H9 (cell line): ENCODE results near the gene RBM19. TPM values are rescaled to one million over a fixed set of nuclear protein-coding genes. Genes with fewer than 3 reads are reported as not detected.

Source experiments
- DNase-seq: peaks from one replicate; pipeline ENCODE4 v3.0.0-alpha.2; 2017
- H2AFZ ChIP-seq: one replicate; pipeline ENCODE4 v1.6.1; 2013; ENCODE audit warnings: mild to moderate bottlenecking, low read length, control low read depth, moderate library complexity
- H2AK5ac ChIP-seq: 2 replicates; pipeline ENCODE4 v1.6.1; 2013; ENCODE audit warnings: low read length, control low read depth, mixed read lengths; ENCODE audit not compliant: insufficient read length
- H2BK120ac ChIP-seq: one replicate; pipeline ENCODE4 v1.6.1; 2013; ENCODE audit warnings: low read depth, mild to moderate bottlenecking, low read length, control low read depth, inconsistent platforms; ENCODE audit not compliant: poor library complexity, severe bottlenecking
- H2BK12ac ChIP-seq: 2 replicates; pipeline ENCODE4 v1.6.1; 2013; ENCODE audit warnings: low read length, control low read depth, mixed read lengths, low read depth; ENCODE audit not compliant: insufficient read length
- H2BK15ac ChIP-seq: 2 replicates; pipeline ENCODE4 v1.6.1; 2013; ENCODE audit warnings: low read depth, low read length, control low read depth
- H2BK20ac ChIP-seq: one replicate; pipeline ENCODE4 v1.6.1; 2013; ENCODE audit warnings: low read depth, mild to moderate bottlenecking, low read length, control low read depth, inconsistent platforms; ENCODE audit not compliant: poor library complexity, severe bottlenecking
- H2BK5ac ChIP-seq: 2 replicates; pipeline ENCODE4 v1.6.1; 2013; ENCODE audit warnings: low read length, control low read depth, mixed read lengths; ENCODE audit not compliant: insufficient read length
- H3K14ac ChIP-seq: 2 replicates; pipeline ENCODE4 v1.6.1; 2013; ENCODE audit warnings: low read length, control low read depth; ENCODE audit not compliant: insufficient read depth
- H3K18ac ChIP-seq: 2 replicates; pipeline ENCODE4 v1.6.1; 2013; ENCODE audit warnings: low read depth, mild to moderate bottlenecking, mixed read lengths, low read length, control low read depth; ENCODE audit not compliant: insufficient read length
- H3K23ac ChIP-seq: 2 replicates; pipeline ENCODE4 v1.6.1; 2013; ENCODE audit warnings: low read length, control low read depth, mixed read lengths, low read depth; ENCODE audit not compliant: insufficient read length
- H3K23me2 ChIP-seq: 2 replicates; pipeline ENCODE4 v1.6.1; 2013; ENCODE audit warnings: low read depth, mild to moderate bottlenecking, mixed read lengths, low read length, control low read depth; ENCODE audit not compliant: insufficient read length, poor library complexity, severe bottlenecking
- H3K27ac ChIP-seq: 2 replicates; pipeline ENCODE4 v1.5.1; 2013; ENCODE audit warnings: low read length, control low read depth, mixed read lengths, low read depth; ENCODE audit not compliant: insufficient read length
- H3K27me3 ChIP-seq: 2 replicates; pipeline ENCODE4 v1.6.1; 2013; ENCODE audit warnings: low read length, control low read depth, inconsistent platforms; ENCODE audit not compliant: insufficient read depth
- H3K4ac ChIP-seq: 2 replicates; pipeline ENCODE4 v1.6.1; 2013; ENCODE audit warnings: low read depth, mild to moderate bottlenecking, control low read depth, inconsistent platforms, low read length, moderate library complexity
- H3K4me1 ChIP-seq: 2 replicates; pipeline ENCODE4 v1.6.1; 2013; ENCODE audit warnings: low read length, control low read depth, inconsistent platforms; ENCODE audit not compliant: insufficient read depth
- H3K4me2 ChIP-seq: 2 replicates; pipeline ENCODE4 v1.6.1; 2013; ENCODE audit warnings: low read length, control low read depth, mixed read lengths; ENCODE audit not compliant: insufficient read length, insufficient read depth
- H3K56ac ChIP-seq: 2 replicates; pipeline ENCODE4 v1.6.1; 2013; ENCODE audit warnings: low read depth, mild to moderate bottlenecking, mixed read lengths, low read length, control low read depth; ENCODE audit not compliant: insufficient read length
- H3K79me1 ChIP-seq: 2 replicates; pipeline ENCODE4 v1.6.1; 2013; ENCODE audit warnings: low read depth, mild to moderate bottlenecking, moderate library complexity, low read length, control low read depth, inconsistent platforms; ENCODE audit not compliant: insufficient read depth, poor library complexity, severe bottlenecking
- H3K79me2 ChIP-seq: 2 replicates; pipeline ENCODE4 v1.6.1; 2013; ENCODE audit warnings: low read length, control low read depth, inconsistent platforms; ENCODE audit not compliant: insufficient read depth
- H3K9ac ChIP-seq: 2 replicates; pipeline ENCODE4 v1.6.1; 2013; ENCODE audit warnings: low read length, control low read depth, mixed read lengths; ENCODE audit not compliant: insufficient read length; ENCODE audit errors: extremely low read depth
- H3K9me3 ChIP-seq: one replicate; pipeline ENCODE4 v1.6.1; 2013; ENCODE audit warnings: low read depth, low read length, inconsistent platforms; ENCODE audit not compliant: control insufficient read depth
- H3T11ph ChIP-seq: one replicate; pipeline ENCODE4 v1.6.1; 2013; ENCODE audit warnings: mild to moderate bottlenecking, low read length, control low read depth, inconsistent platforms
- H4K20me1 ChIP-seq: one replicate; pipeline ENCODE4 v1.6.1; 2013; ENCODE audit not compliant: control insufficient read depth, insufficient read length, insufficient read depth
- H4K5ac ChIP-seq: 2 replicates; pipeline ENCODE4 v1.6.1; 2013; ENCODE audit warnings: low read depth, mild to moderate bottlenecking, mixed read lengths, low read length, control low read depth; ENCODE audit not compliant: insufficient read length
- H4K8ac ChIP-seq: replicated peaks from 2 replicates; pipeline ENCODE4 v1.6.1; 2013; ENCODE audit warnings: low read length, control low read depth, mixed read lengths, low read depth; ENCODE audit not compliant: insufficient read length
- H4K91ac ChIP-seq: 2 replicates; pipeline ENCODE4 v1.6.1; 2013; ENCODE audit warnings: low read depth, mild to moderate bottlenecking, moderate library complexity, mixed read lengths, low read length, control low read depth; ENCODE audit not compliant: insufficient read length
- H3K27ac Mint-ChIP-seq, 3 experiments: 2 replicates in 2 of 3; 3 replicates in 1 of 3; pipeline ENCODE4 v1.8.0; 2020 to 2021; ENCODE audit warnings: mixed read lengths in 3 of 3, mild to moderate bottlenecking in 1 of 3, moderate library complexity in 1 of 3
- H3K27me3 Mint-ChIP-seq: 2 replicates; pipeline ENCODE4 v1.8.0; 2021; ENCODE audit warnings: low read depth, mild to moderate bottlenecking, moderate library complexity, mixed read lengths
- H3K36me3 Mint-ChIP-seq, 3 experiments: 2 replicates in 2 of 3; 3 replicates in 1 of 3; pipeline ENCODE4 v1.8.0; 2020 to 2021; ENCODE audit warnings: low read depth in 3 of 3, mixed read lengths in 3 of 3; ENCODE audit not compliant: insufficient read depth in 1 of 3
- H3K4me1 Mint-ChIP-seq, 2 experiments: 2 replicates each; pipeline ENCODE4 v1.8.0; 2020; ENCODE audit warnings: mixed read lengths in 2 of 2
- H3K4me3 Mint-ChIP-seq, 2 experiments: 2 replicates in 1 of 2; 3 replicates in 1 of 2; pipeline ENCODE4 v1.8.0; 2020 to 2021; ENCODE audit warnings: mild to moderate bottlenecking in 2 of 2, mixed read lengths in 2 of 2, moderate library complexity in 1 of 2
- H3K9me3 Mint-ChIP-seq, 2 experiments: 2 replicates in 1 of 2; 3 replicates in 1 of 2; pipeline ENCODE4 v1.8.0; 2020; ENCODE audit warnings: mild to moderate bottlenecking in 2 of 2, mixed read lengths in 2 of 2, moderate library complexity in 1 of 2
- WGBS: extraction: QIAGEN DNeasy Blood & Tissue Kit; methylation state at CpG from one replicate; pipeline ENCODE4 v1.1.7; 2013; ENCODE audit warnings: missing lambda C conversion rate, low lambda C conversion rate, mixed read lengths; ENCODE audit not compliant: insufficient read length; ENCODE audit errors: extremely low coverage; 5-methylcytosine and 5-hydroxymethylcytosine counted together
- total RNA-seq: library from RNA; stranded (reverse); gene quantifications from 2 replicates; pipeline ENCODE4 v1.2.1, GENCODE V29; 2021
- TF ChIP-seq, protein P1 (sequence below): fragments of 200-600 bp; sonication (generic); conservative IDR thresholded peaks from 3 replicates; pipeline ENCODE4 v1.8.0; 2021; ENCODE audit warnings: antibody characterized with exemption, mild to moderate bottlenecking

The RBM19 gene
- total RNA-seq, 1 experiment from 2014 or later: 32.2 TPM

DNA sequence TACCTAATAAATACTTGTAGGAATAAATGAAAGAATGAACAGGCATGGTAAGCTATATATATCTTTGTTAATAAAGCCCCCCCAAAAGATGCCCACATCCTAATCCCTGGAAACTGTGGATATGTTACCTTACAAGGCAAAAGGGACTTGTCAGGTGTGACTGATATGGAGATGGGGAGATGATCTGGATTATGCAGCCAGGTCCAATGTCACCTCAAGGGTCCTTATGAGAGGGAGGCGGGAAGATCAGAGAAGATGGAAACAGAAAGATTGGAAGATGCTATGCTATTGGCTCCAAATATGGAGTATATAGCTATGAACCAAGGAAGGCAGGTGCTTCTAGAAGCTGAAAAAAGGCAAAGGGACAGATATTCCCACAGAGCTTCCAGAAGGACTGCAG lies 3.4 kb downstream of the RBM19 start:
- no peak overlapping the region for H2AFZ ChIP-seq
- no peaks in the 10 kb centered on the region for H3K9me3 ChIP-seq
- TF ChIP-seq, protein P1, sequence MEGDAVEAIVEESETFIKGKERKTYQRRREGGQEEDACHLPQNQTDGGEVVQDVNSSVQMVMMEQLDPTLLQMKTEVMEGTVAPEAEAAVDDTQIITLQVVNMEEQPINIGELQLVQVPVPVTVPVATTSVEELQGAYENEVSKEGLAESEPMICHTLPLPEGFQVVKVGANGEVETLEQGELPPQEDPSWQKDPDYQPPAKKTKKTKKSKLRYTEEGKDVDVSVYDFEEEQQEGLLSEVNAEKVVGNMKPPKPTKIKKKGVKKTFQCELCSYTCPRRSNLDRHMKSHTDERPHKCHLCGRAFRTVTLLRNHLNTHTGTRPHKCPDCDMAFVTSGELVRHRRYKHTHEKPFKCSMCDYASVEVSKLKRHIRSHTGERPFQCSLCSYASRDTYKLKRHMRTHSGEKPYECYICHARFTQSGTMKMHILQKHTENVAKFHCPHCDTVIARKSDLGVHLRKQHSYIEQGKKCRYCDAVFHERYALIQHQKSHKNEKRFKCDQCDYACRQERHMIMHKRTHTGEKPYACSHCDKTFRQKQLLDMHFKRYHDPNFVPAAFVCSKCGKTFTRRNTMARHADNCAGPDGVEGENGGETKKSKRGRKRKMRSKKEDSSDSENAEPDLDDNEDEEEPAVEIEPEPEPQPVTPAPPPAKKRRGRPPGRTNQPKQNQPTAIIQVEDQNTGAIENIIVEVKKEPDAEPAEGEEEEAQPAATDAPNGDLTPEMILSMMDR: no peak
- Mint-ChIP-seq H3K27me3 (peaks cover 6% of the 10 kb centered on the region), H3K27ac (no peak overlapping the region), H3K4me3 (no peak overlapping the region), H3K9me3 (no peaks in the 10 kb centered on the region), H3K36me3 (peaks cover 24 to 50% (median 43%) of the 10 kb centered on the region in 3 experiments; a peak in 6 of 7 replicates), H3K4me1 (peaks cover 15 to 21% of the 10 kb centered on the region in 2 experiments)
- no peaks in the 10 kb centered on the region; the same call in 1 of the 2 replicates for H3K4me1 ChIP-seq
- H3K23ac ChIP-seq: no peak overlapping the region
- H3T11ph ChIP-seq: no peak overlapping the region
- no peak overlapping the region for H3K18ac ChIP-seq
- WGBS: no CpG with 5 or more reads among the region's 1 CpG
- H2BK120ac ChIP-seq: no peak overlapping the region
- no peaks in the 10 kb centered on the region for H3K27me3 ChIP-seq
- no peak overlapping the region for H2BK15ac ChIP-seq
- no peaks in the 10 kb centered on the region for H4K20me1 ChIP-seq
- H2BK5ac ChIP-seq: no peak overlapping the region
- no peak overlapping the region for H3K27ac ChIP-seq
- H2AK5ac ChIP-seq: no peak overlapping the region
- no peak overlapping the region for H3K14ac ChIP-seq
- H3K79me1 ChIP-seq: no peaks in the 10 kb centered on the region
- no peak overlapping the region for H4K5ac ChIP-seq
- no peak overlapping the region for H3K4ac ChIP-seq
- no peak overlapping the region for H3K56ac ChIP-seq
- H3K9ac ChIP-seq: no peak overlapping the region
- H4K91ac ChIP-seq: no peak overlapping the region
- H4K8ac ChIP-seq: no peak overlapping the region
- DNase-seq: no peak
- peaks cover 5% of the 10 kb centered on the region; the same call in 1 of the 2 replicates for H3K79me2 ChIP-seq
- no peak overlapping the region for H3K4me2 ChIP-seq
- H3K23me2 ChIP-seq: peaks cover 6% of the 10 kb centered on the region
- H2BK20ac ChIP-seq: no peak overlapping the region
- H2BK12ac ChIP-seq: no peak overlapping the region
